ENCODE measurements around the gene AATK.

The AATK gene

GRCh38 chr17:81179861-81180260 lies 13.8 kb upstream of the AATK start:
- DNase-seq = no peak

DNA sequence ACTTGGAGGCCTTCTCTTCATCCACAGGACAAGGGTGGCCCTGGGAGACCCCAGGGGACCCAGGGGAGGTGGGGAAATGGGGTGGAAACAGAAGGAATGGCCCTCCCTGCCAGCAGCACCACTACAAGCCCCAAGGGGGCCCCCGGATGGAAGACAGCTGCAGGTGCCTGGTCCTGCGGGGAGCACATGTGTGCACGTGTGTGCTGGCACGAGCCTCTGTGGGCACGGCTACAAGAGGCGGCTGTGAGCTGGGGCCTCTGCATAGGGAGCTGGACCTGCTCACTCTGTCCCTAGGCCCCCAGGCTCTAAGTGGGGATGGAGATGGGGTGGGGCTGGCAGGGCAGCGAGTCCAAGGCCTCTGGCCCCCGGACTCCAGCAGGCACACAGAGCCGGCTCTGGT lies 13.2 kb upstream of the AATK start:
- DNase-seq = no peak

- DNase-seq = no peak
Observed at GRCh38 chr17:81178136-81179091, 12.4 kb upstream of the AATK start.

DNA sequence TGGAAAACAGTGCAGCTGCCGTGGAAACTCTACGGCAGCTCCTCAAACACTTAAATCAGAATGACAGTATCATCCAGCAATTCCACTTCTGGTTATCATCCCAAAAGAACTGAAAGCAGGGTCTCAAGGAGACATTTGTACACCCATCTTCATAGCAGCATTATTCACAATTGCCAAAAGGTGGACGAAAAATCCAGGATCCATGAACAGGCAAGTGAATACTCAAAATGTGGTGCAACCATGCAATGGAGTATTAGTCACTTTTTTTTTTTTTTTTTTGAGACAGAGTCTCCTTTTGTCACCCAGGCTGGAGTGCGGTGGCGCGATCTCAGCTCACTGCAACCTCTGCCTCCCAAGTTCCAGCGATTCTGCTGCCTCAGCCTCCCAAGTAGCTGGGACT lies 10.6 kb upstream of the AATK start:
- peak in 1 of 2 donors; percentile 43 for DNase-seq

GRCh38 chr17:81173762-81174155 lies 7.7 kb upstream of the AATK start:
- no peak for DNase-seq

- no peak for DNase-seq
Observed at GRCh38 chr17:81173052-81173761, 7.2 kb upstream of the AATK start.

- DNase-seq = peak; percentile 72 to 74
Observed at GRCh38 chr17:81171941-81172340, 5.9 kb upstream of the AATK start.

DNA sequence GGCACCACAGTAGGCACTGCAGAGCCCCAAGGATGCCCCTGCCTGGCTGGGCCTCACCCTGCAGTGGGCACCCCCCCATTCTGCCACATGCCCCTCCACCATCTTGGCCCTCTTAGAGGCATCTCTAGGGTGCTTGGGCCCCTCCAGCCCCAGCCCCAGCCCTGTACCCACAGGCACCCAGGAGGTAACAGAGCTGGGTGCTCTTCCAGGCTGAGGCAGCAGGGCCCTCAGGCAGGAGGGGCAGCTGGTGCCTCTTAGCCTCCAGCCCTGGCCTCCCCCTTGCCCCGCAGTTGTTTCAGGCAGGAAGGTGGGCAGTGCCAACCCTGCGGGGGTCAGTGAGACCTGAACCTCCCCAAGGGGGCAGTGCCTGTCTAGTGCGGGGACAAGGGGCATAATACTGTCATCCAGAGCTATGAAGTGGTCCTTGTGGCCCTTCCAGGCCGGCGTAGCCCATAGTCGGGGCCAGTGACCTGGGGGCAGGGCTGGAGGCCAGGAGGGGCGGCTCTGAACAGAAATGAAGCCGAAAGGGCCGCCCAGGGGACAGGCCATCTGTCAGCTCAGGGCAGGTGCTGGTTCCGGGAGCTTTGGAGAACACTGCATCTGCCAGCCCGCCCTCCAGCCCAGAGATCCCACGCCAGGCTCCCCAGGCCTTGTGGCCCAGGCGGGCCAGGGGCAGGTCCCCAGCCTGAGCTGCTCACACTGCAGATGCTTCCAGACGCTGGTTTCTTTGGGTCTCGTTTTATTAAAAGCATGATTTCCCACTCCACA lies 4.9 kb upstream of the AATK start:
- DNase-seq = no peak

GRCh38 chr17:81169870-81170309 lies 3.9 kb upstream of the AATK start:
- no peak for DNase-seq

- DNase-seq = no peak
Observed at GRCh38 chr17:81167638-81168037, 1.6 kb upstream of the AATK start.

- no peak for DNase-seq
Observed at GRCh38 chr17:81167194-81167524, 1.1 kb upstream of the AATK start.

DNA sequence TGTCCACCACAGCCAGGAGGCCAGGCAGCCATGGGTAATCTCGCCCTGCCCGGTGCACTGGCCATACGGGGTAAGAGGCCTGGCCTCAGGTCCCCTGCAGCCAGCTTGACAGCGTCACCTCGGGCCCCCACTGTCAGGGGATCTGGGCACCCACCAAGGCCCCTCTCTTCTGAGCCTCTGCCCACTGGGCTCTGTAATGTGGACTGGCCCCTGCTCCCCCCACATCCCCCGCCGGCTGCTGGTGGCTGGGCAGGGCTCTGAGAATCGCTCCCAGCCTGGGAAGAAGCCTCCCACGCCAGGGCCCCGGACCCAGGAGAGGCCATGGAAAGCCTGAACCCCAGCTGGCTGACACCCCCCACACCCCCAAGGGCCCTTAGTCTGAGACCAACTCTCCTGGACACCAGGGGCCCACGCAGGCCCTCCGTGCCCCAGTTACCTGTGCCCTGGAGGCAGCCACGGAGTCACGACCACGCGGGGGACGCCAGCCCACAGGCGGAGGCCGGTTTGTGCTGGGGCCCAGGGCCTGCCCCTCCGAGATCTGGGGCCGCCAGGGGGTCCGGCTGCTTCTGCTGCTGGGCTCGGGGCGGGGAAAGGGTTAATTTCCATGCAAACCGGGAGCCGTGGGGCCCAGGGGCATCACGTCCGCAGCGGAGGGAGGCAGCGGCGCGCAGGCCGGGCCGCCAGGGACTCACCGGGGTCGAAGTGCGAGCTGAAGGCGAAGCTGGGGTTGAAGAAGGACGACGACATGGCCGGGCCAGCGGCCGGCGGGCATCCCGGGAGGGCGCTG lies 582 bp downstream of the AATK start, which contains the start of gene PVALEF:
TSS of gene PVALEF (plus strand) at position 262 of the 787 bp plus-strand sequence. CDS start 15,720 bp downstream, outside the sequence.
- no peak for DNase-seq

DNA sequence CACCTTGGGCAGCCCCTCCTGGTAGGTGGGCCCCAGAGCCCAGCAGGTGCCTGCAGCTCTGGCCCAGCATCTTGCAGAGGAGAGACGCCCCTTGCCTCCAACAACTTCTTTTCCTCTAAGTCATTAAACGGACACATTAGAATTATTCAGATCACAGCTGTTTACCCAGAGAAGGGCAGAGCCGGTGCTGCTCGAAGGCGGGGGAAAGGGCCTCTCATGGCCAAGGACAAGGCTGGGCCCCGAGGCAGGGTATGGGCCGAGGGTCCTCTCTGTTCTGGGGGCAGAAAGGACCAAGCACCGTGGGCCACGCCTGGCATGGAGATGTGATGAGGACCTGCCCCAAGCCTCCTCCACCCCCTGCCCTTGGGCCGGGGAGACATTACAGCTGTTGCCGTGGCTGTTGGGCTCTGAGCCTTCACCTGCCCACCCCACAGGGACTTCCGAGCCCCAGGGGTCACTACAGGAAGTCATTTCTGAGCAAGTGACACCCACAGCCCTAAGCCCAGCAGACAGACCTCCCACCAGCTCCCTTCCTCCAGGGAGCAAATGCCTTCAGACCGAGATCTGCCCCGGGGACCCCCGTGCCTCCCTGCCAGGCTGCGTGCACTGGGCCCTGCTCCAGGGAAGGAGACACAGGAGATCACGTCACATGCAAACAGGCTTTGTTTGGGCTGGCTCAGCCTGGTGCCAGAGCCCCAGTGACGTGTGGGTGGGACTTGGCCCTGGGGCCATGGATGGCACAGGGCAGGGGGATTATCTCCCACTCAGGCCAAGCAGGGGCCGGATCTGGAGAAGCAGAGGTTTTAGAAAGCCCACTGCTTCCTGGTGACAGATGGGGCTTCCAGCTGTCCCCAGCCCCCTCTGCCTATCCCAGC lies 1.4 kb downstream of the AATK start:
- no peak for DNase-seq

DNA sequence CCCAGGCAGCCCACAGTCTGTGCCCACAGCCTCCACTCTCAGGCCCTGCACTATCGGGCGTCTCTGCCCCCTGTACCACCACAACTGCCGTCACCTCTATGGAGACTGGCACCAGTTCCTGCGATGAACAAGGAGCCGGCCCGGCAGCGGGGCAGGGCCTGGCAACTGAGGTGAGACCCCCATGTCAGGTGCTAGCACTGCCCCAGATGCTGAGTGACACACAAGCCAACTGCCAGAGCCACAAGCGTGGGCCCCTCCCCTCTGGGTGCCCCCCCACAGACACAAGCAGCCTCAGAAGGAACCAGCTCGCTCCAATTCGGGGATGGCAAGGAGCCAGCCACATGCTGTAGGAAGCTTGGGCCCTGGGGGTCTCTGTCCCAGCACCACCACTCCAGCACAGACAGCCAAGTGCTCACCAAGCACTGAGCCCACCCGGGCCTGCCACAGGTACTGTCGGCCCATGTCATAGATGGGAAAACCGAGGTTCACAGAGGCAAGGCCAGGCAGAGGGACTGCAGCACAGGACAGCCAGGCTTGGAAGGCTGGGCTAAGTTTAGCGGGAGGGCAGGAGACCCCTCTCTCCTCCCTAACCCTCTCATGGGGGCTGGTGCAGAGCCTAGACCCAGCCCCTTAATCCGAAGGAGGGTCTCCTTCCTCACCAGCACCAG lies 2.2 kb downstream of the AATK start:
- no peak for DNase-seq

DNA sequence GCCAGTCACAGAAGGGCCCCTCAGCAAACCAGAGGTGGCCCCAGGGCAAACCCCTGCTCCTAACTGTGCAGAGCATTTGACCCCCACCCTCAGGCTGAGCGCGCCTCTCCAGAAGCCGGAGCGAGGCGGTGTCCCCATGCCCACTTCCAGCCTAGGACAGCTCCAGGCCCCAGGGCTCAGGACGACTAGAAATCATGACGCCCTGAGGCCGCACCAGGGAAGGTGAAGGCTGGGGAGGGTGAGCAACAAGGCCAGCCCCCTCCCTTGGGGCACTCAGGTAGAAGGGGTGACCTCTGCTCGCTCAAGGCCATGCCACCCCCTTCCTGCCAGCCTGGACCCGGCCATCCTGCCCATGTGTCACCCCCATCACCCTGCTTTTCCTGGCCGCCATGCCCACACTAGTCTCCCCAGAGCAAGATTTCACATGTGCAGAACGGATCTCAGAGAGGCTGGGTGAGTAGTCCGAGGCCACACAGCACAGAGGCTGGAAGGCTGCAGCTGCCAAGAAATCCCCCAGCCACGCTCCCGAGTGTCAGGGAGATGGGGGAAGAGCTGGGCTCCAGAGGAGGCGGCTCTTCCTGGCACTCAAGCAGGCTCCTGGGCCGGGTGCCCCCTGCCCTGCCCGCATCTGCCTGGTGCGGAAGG lies 2.8 kb downstream of the AATK start:
- DNase-seq = no peak

GRCh38 chr17:81162491-81162890 lies 3.5 kb downstream of the AATK start:
- no peak for DNase-seq

DNA sequence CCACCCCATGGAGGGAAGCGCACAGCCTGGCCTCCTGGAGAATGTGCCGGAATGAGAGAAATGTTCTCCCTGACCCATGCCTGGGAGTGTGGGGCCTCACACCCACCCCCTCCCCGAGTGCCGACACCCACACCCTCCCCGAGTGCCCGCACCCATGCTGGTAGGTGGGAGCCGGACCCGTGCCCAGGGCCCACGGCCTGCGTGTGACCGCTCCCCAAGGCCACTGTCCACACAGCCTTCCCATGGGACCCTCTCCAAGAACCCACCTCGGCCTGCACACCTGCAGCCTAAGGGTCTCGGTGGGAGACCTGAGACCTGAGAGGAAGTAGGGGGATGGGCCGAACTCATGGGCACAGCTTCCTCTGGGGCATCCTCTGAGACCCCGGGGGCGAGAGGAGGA lies 4.0 kb downstream of the AATK start:
- no peak for DNase-seq

GRCh38 chr17:81161536-81161935 lies 4.5 kb downstream of the AATK start:
- DNase-seq = no peak

- DNase-seq = no peak
Observed at GRCh38 chr17:81160747-81161453, 5.1 kb downstream of the AATK start.

DNA sequence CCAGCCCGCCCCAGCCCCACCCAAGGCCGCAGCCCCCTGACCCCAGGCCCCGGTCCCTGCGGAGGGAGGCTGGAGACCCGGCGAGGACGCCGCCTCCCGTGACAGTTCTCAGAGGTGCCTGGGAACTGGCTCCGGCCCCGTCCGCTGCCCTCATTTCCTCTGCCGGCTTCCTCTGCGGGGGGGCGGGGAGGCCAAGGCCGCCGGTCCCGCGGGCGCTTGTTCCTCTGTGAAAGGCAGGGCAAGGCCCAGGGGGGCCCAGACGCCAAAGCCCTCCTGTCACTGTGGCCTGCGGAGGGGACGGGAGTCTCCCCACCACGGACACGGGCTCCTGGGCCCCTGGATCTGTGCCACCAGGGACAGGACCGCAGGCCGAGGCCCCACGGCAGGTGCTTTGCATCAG lies 5.7 kb downstream of the AATK start:
- peak; percentile 38 to 64 for DNase-seq
